ENCODE data around the gene FRYL. TPM values are rescaled to one million over a fixed set of nuclear protein-coding genes. Genes with fewer than 3 reads are reported as not detected.

Gene FRYL
- total RNA-seq, 1 donor from 2014 or later, result 30.8 TPM

DNA sequence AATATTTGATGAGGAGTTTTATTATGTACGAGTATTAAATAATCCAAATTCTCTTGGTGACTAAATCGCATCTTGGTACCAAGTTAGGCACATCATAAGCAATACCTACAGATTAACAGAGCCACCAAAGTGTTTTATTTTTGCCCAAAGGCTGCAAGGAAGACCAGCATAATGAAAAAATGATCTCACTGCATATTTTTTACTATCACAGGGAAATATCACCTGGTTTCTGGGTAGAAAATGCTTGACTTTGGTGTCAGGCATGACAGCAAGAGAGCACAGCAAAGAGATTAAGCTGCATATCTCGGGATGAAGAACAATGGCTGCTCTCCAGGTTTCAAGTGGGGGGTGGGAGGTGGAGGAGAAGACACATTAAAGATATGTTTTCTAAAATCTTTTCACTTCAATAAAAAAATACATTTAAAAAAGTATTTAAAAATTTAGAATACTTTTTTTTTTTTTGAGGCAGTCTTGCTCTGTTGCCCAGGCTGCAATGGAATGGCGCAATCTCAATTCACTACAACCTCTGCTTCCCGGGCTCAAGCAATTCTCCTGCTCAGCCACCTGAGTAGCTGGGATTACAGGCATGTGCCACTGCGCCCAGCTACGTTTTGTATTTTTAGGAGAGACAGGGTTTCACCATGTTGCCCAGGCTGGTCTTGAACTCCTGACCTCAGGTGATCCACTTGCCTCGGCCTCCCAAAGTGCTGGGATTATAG lies 86.1 kb downstream of the FRYL start:
- Mint-ChIP-seq H3K27me3 (ENCODE audit: low read depth) (no peaks in the 10 kb centered on the region), H3K27ac (ENCODE audit: unreplicated experiment) (no peak overlapping the region), H3K4me3 (ENCODE audit: unreplicated experiment) (no peak overlapping the region), H3K9me3 (ENCODE audit: low read depth) (no peaks in the 10 kb centered on the region), H3K36me3 (ENCODE audit: low read depth) (no peaks in the 10 kb centered on the region), H3K4me1 (ENCODE audit: low read depth) (peaks cover 44% of the 10 kb centered on the region)
- no peak for DNase-seq (ENCODE audit: low spot score)
- no peak for TF ChIP-seq CTCF (IDR thresholded peaks at IDR 0.05)

DNA sequence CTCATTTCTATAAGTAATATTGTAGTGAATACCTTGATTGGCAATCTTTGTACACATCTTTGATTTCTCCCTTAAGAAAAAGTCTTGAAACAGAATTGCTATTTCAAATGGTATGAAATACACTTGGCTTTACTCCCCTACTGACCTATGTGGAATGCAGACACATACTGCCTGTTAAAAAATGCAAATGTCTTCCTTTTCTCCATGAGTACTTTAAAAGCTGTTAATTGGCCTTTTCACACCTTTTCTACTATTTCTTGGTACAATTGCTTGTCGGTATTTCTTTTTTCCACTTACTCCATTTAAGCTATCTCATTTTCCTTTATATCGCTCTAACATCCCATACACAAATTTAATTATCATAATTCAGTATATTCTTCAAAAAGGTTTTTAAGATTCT lies 87.2 kb downstream of the FRYL start:
- no peak overlapping the region for H3K4me3 Mint-ChIP-seq (ENCODE audit: unreplicated experiment)
- TF ChIP-seq CTCF (IDR thresholded peaks at IDR 0.05), result no peak
- no peaks in the 10 kb centered on the region for H3K9me3 Mint-ChIP-seq (ENCODE audit: low read depth)
- DNase-seq (ENCODE audit: low spot score), result no peak
- no peak overlapping the region for H3K27ac Mint-ChIP-seq (ENCODE audit: unreplicated experiment)
- H3K27me3 Mint-ChIP-seq (ENCODE audit: low read depth), result no peaks in the 10 kb centered on the region
- H3K4me1 Mint-ChIP-seq (ENCODE audit: low read depth), result peaks cover 32% of the 10 kb centered on the region
- no peaks in the 10 kb centered on the region for H3K36me3 Mint-ChIP-seq (ENCODE audit: low read depth)

- H3K9me3 Mint-ChIP-seq (ENCODE audit: low read depth), result no peaks in the 10 kb centered on the region
- no peaks in the 10 kb centered on the region for H3K27me3 Mint-ChIP-seq (ENCODE audit: low read depth)
Measured at GRCh38 chr4:48692044-48692443, 88.0 kb downstream of the FRYL start.

DNA sequence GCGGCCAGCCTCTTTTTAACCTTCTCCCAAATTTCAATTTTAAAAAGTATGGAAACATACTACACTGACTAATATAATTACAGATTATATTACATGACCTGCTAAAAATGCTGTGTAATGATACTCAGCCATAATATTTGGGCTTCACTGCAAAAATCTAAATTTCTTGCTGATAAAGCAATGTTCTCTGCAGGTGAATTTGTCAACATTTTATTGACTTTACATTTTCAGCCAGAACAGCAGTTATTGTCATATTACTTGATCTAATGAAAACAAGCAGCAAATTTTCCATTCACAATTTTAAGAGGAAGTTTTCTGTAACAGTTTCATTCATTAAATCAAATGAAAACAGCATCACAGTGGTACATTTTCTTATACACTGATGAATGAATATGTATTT lies 91.1 kb downstream of the FRYL start:
- Mint-ChIP-seq H3K36me3 (ENCODE audit: low read depth) (no peaks in the 10 kb centered on the region), H3K9me3 (ENCODE audit: low read depth) (no peaks in the 10 kb centered on the region), H3K4me1 (ENCODE audit: low read depth) (peaks cover 35% of the 10 kb centered on the region), H3K4me3 (ENCODE audit: unreplicated experiment) (no peak overlapping the region), H3K27me3 (ENCODE audit: low read depth) (no peaks in the 10 kb centered on the region), H3K27ac (ENCODE audit: unreplicated experiment) (no peak overlapping the region)
- no peak for TF ChIP-seq CTCF (IDR thresholded peaks at IDR 0.05)
- no peak for DNase-seq (ENCODE audit: low spot score)

More at GRCh38 chr4:48692044-48692443, 88.0 kb downstream of the FRYL start:
- Mint-ChIP-seq H3K36me3 (ENCODE audit: low read depth) (no peaks in the 10 kb centered on the region), H3K27ac (ENCODE audit: unreplicated experiment) (no peak overlapping the region), H3K4me1 (ENCODE audit: low read depth) (peaks cover 29% of the 10 kb centered on the region), H3K4me3 (ENCODE audit: unreplicated experiment) (no peak overlapping the region)
- no peak for TF ChIP-seq CTCF (IDR thresholded peaks at IDR 0.05)
- DNase-seq (ENCODE audit: low spot score), result no peak

- Mint-ChIP-seq H3K4me3 (ENCODE audit: unreplicated experiment) (no peak overlapping the region), H3K9me3 (ENCODE audit: low read depth) (peaks cover 4% of the 10 kb centered on the region), H3K4me1 (ENCODE audit: low read depth) (peaks cover 25% of the 10 kb centered on the region), H3K27me3 (ENCODE audit: low read depth) (no peaks in the 10 kb centered on the region), H3K36me3 (ENCODE audit: low read depth) (peaks cover 4% of the 10 kb centered on the region), H3K27ac (ENCODE audit: unreplicated experiment) (no peak overlapping the region)
- no peak for TF ChIP-seq CTCF (IDR thresholded peaks at IDR 0.05)
- DNase-seq (ENCODE audit: low spot score), result no peak
Measured at GRCh38 chr4:48687313-48688051, 92.6 kb downstream of the FRYL start.

Data from chondrocyte (in vitro differentiated cells).